HepG2 (cell line): ENCODE data around the gene PIP5K1A. TPM values are rescaled to one million over a fixed set of nuclear protein-coding genes. Genes with fewer than 3 reads are reported as not detected.
A peak's percentile ranks its signal among the peaks of the same experiment; 100 is the strongest.

Experiments used
- ARID5B ChIP-seq: IDR thresholded peaks from 2 replicates; pipeline ENCODE4 v1.4.0; 2020; ENCODE audit warnings: mild to moderate bottlenecking, missing genetic modification reagents
- BCL3 ChIP-seq: sonication (generic); formaldehyde crosslinking; IDR thresholded peaks from 2 replicates; pipeline ENCODE4 v1.5.1; 2020; ENCODE audit warnings: mild to moderate bottlenecking, missing genetic modification reagents, moderate library complexity
- DMAP1 ChIP-seq: IDR thresholded peaks from 2 replicates; pipeline ENCODE4 v1.6.1; 2016
- HINFP ChIP-seq: sonication (generic); formaldehyde crosslinking; IDR thresholded peaks from 2 replicates; pipeline ENCODE4 v1.4.0; 2020; ENCODE audit warnings: low read depth, mild to moderate bottlenecking, missing genetic modification reagents
- SOX6 ChIP-seq, 2 experiments: fragments of 450-650 bp in 1 of 2; sonication (generic) in 1 of 2; formaldehyde crosslinking in 1 of 2; IDR thresholded peaks; 2 replicates each; pipeline versions ENCODE4 v1.4.0 to v1.6.1; 2017 to 2020; ENCODE audit warnings: antibody characterized with exemption in 1 of 2, mild to moderate bottlenecking in 1 of 2, missing genetic modification reagents in 1 of 2
- TBX2 ChIP-seq: sonication (generic); formaldehyde crosslinking; IDR thresholded peaks from 2 replicates; pipeline ENCODE4 v1.5.0; 2020; ENCODE audit warnings: missing genetic modification reagents, mild to moderate bottlenecking, borderline replicate concordance
- TFE3 ChIP-seq: IDR thresholded peaks from 2 replicates; pipeline ENCODE4 v1.6.1; 2016
- ZBTB10 ChIP-seq: sonication (generic); formaldehyde crosslinking; IDR thresholded peaks from 2 replicates; pipeline ENCODE4 v1.4.0; 2020; ENCODE audit warnings: missing genetic modification reagents, borderline replicate concordance
- ZNF597 ChIP-seq: sonication (generic); formaldehyde crosslinking; IDR thresholded peaks from 2 replicates; pipeline ENCODE4 v1.5.0; 2020; ENCODE audit warnings: missing genetic modification reagents
- ZNF672 ChIP-seq: sonication (generic); formaldehyde crosslinking; IDR thresholded peaks from 2 replicates; pipeline ENCODE4 v1.8.1; 2022; ENCODE audit warnings: missing genetic modification reagents
- polyA plus RNA-seq, 8 experiments: library from polyadenylated mRNA; depleted of rRNA in 3 of 8; stranded (reverse) in 7 of 8; unstranded in 1 of 8; fragments of >200 nt; fragmentation: Illumina TruSeq in 4 of 8; extraction: Trizol in 4 of 8; gene quantifications; 2 replicates each; pipeline versions ENCODE4 v1.2.1 to v1.2.3, GENCODE V29; 2011 to 2016; ENCODE audit warnings: low read depth in 4 of 8, missing spikeins in 1 of 8, mixed read lengths in 1 of 8; ENCODE audit not compliant: insufficient read depth in 1 of 8
- total RNA-seq, 5 experiments: library from RNA; depleted of rRNA; stranded (reverse); fragments of >200 nt; fragmentation: Illumina TruSeq; extraction: Trizol; gene quantifications; 2 replicates each; pipeline ENCODE4 v1.2.3, GENCODE V29; 2016; ENCODE audit warnings: low read depth in 1 of 5

PIP5K1A gene
- total and polyA plus RNA-seq, 2 of the 13 experiments (the other 11 are each of a cell fraction or from before 2014, with no cell fraction given) = 45.3 to 65.1 TPM

- TF ChIP-seq ARID5B (CRISPR knock-in tag) = peak; percentile 63
- no peak for TF ChIP-seq ZBTB10 (CRISPR knock-in tag)
- no peak for TF ChIP-seq BCL3 (CRISPR knock-in tag)
- TF ChIP-seq TBX2 = no peak
- no peak for TF ChIP-seq SOX6 (IDR thresholded peaks at IDR 0.05)
- TF ChIP-seq SOX6 (CRISPR knock-in tag; IDR thresholded peaks at IDR 0.05) = peak; percentile 82
- no peak for TF ChIP-seq ZNF597 (CRISPR knock-in tag)
- TF ChIP-seq HINFP (CRISPR knock-in tag) = no peak
- TF ChIP-seq DMAP1 (CRISPR knock-in tag) = no peak
- no peak for TF ChIP-seq TFE3 (CRISPR knock-in tag)
- no peak for TF ChIP-seq ZNF672 (CRISPR knock-in tag)
Measured at GRCh38 chr1:151265446-151266236, 67.3 kb downstream of the PIP5K1A start (continued).
